GM12801 (cell line): ENCODE measurements around the gene FAM83D.

Experiments
- TF ChIP-seq, protein P1 (sequence below): IDR thresholded peaks from one replicate; pipeline ENCODE4 v1.5.1; 2011; ENCODE audit warnings: control low read depth; ENCODE audit not compliant: insufficient read length; ENCODE audit errors: extremely low read depth

Gene FAM83D, protein sequence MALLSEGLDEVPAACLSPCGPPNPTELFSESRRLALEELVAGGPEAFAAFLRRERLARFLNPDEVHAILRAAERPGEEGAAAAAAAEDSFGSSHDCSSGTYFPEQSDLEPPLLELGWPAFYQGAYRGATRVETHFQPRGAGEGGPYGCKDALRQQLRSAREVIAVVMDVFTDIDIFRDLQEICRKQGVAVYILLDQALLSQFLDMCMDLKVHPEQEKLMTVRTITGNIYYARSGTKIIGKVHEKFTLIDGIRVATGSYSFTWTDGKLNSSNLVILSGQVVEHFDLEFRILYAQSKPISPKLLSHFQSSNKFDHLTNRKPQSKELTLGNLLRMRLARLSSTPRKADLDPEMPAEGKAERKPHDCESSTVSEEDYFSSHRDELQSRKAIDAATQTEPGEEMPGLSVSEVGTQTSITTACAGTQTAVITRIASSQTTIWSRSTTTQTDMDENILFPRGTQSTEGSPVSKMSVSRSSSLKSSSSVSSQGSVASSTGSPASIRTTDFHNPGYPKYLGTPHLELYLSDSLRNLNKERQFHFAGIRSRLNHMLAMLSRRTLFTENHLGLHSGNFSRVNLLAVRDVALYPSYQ

DNA sequence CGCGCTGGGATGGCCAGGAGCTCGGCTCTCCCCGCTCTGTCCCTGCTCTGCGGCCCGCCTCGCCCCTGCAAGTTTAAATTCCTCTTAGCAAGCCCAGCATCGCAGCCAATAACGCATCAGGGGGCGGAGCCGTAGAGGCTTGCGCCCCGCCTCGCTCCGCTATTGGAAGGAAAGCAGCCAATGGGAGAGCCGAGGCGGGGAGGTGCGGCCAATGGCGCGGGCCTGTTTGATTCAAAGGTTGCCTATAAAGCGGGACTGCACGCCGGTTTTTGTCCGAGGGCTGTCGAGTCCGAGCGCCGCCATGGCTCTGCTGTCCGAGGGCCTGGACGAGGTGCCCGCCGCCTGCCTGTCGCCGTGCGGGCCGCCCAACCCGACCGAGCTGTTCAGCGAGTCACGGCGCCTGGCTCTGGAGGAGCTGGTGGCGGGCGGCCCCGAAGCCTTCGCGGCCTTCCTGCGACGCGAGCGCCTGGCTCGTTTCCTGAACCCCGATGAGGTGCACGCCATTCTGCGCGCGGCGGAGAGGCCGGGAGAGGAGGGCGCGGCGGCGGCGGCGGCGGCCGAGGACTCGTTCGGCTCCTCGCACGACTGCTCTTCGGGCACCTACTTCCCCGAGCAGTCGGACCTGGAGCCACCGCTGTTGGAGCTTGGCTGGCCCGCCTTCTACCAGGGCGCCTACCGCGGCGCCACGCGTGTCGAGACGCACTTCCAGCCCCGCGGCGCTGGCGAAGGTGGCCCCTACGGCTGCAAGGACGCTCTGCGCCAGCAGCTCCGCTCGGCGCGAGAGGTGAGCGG is at the start of gene FAM83D:
Gene FAM83D (plus strand): TSS at position 276 of the 792 bp plus-strand sequence. CDS start 26 bp downstream, at position 302.
- TF ChIP-seq, protein P1, sequence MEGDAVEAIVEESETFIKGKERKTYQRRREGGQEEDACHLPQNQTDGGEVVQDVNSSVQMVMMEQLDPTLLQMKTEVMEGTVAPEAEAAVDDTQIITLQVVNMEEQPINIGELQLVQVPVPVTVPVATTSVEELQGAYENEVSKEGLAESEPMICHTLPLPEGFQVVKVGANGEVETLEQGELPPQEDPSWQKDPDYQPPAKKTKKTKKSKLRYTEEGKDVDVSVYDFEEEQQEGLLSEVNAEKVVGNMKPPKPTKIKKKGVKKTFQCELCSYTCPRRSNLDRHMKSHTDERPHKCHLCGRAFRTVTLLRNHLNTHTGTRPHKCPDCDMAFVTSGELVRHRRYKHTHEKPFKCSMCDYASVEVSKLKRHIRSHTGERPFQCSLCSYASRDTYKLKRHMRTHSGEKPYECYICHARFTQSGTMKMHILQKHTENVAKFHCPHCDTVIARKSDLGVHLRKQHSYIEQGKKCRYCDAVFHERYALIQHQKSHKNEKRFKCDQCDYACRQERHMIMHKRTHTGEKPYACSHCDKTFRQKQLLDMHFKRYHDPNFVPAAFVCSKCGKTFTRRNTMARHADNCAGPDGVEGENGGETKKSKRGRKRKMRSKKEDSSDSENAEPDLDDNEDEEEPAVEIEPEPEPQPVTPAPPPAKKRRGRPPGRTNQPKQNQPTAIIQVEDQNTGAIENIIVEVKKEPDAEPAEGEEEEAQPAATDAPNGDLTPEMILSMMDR = no peak

DNA sequence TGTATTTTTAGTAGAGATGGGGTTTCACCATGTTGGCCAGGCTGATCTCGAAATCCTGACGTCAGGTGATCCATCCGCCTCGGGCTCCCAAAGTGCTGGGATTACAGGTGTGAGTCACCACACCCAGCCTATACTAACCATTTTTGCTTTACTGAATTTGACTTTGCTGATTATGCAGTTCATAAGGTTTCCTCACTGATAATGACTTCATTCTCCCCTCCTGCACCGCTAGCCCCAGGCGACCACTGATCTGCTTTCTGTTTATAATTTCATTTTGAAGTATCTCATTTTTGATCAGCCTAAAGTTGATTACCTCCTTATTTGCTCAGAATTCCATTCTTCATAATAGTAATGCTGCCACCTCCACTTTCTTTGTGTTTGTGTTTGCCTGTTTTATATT is 48.7 kb upstream of the FAM83D start:
- TF ChIP-seq, protein P1 = no peak

DNA sequence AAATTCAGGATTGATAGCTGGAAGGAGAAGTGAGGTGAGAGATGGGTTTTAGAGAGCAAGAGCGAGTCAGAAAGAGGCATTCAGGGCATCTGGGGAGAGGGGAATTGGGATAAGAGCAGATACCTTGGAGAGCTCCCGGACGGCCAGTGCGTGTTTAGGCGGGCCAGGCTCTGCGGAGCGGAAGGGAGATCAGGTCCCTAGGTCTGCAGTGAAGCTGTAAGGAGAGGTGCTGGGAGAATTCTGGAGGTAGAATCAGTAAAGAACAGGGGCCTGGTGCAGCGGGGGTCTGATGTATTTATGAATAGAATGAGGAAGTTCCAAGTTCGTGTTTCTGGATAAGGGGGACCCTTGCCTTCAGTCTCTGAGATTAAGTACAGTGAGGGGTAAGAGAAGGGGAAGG is 47.4 kb upstream of the FAM83D start:
- TF ChIP-seq, protein P1 = no peak

DNA sequence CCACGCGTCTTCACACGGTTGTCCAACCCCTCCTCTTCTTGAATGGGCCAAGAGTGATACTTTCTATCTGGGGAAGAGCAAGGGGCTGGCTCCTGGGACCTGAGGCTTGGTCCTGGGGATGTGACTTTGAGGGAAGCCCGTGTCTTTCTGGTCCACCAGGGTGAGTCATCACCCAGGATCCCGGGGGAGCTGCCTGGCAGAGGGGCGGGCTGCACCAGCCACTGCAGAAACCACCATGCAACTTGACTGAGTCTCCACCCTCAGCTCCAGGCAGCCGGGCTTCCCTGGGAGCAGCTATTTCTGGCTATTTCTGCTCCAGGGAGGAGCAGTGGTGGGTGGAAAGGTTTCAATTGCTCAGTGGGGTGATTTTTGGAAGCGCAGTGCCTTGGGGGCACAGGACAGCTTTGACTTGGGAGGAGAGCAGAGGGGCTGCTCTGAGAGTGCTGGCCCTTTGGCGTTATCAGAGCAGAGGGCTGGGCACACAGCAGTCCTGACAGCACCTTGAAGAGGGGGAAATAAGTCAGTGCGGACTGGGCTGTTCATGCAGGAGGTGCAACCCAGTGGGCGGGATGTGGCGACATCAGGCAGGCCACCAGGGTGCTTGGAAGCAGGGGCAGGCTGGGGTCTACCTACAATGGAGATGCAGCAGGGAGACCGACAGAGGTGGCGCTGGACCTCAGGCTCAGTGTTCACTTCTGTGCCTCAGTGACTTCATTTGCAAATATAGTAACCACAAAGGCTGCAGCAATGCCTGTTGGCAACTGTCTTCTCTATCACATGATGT is 45.1 kb upstream of the FAM83D start:
- TF ChIP-seq, protein P1 = no peak

DNA sequence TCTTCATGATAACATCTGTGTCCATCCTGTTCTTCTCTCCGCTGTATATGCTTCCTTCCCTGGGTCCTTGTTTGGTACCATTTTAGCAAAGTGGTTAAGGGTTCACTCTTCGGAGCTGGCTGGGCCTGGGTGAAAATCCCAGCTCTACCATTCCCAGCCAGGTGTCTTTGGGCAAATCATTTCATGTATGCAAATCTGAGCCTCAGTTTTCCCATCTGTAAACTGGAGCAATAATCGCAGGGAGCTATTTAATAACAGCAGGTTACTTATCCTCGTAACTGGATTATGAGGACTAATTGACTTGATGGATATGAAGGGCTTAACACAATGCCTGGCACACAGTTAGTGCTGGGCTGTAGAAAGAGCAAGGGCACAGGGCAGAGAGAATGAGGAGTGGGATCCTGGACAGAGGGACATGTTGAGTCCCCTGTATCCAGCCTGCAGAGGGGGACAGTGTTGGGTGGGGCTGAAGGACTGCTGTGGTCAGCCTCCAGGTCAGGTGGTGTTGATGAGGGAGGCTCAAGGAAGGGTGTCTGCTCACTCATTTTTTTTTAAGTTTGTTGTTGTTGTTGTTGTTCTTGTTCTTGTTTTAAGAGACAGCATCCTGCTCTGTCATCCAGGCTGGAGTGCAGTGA is 44.3 kb upstream of the FAM83D start:
- TF ChIP-seq, protein P1 = no peak

DNA sequence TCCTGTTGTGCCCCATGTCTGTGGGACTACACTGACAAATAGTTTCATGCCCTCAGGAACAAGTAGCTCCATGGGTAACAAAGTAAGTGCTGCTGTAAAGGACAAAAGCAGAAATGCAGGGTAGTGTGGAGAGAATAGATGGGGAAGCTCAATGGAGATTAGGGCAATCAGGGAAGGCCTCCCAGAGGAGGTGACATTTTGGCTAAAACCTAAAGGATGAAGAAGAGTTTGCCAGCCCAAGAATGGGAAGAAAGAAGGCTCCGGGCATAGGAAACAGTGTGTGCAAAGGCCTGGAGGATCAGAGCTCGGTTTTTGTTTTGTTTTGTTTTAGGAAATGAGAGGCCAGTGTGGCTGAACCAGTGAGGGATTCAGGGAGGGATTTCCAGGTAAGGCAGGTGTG is 43.6 kb upstream of the FAM83D start:
- TF ChIP-seq, protein P1 = no peak
